GM12892 (cell line): ENCODE data around the gene CPNE1.

Source experiments
- POLR2A ChIP-seq: IDR thresholded peaks from 2 replicates; pipeline ENCODE4 v1.6.1; 2011; ENCODE audit warnings: low read depth, low read length, control low read depth
- POLR2AphosphoS5 ChIP-seq: IDR thresholded peaks from 2 replicates; pipeline ENCODE4 v1.6.1; 2011; ENCODE audit warnings: low read depth, low read length, control low read depth

DNA sequence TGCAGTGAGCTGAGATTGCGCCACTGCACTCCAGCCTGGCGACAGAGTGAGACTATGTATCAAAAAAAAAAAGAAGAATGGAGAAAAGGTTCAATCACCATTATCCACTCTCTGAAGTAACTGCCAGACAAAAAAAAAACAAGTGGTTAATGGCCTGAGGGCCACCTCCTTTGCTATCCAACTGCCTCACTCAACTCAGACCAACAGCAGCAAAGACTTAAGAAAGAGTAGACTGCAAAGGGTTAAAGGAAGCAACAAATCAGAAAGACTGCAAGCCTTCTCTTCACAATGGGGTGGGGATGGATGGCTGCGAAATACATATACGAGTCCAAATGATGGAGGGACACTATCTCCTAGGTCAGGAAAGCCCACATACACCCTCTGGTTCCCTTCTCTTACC lies 31.3 kb upstream of the CPNE1 start:
- TF ChIP-seq POLR2A (no peak), POLR2AphosphoS5 (no peak)
